ENCODE results near the gene FBLN1. TPM values are rescaled to one million over a fixed set of nuclear protein-coding genes. Genes with fewer than 3 reads are reported as not detected.

The FBLN1 gene
- total and polyA plus RNA-seq, 4 experiments from 2014 or later: not detected

GRCh38 chr22:45515676-45516075 lies 13.0 kb downstream of the FBLN1 start:
- H3K4me3 Mint-ChIP-seq: no peak overlapping the region
- Histone ChIP-seq H3K27me3 (ENCODE audit: insufficient read depth, low read length) (no peaks in the 10 kb centered on the region), H3K36me3 (ENCODE audit: insufficient read depth, low read length) (no peaks in the 10 kb centered on the region), H3K4me3 (ENCODE audit: low read length in 2 of 2) (no peak overlapping the region), H3K27ac (ENCODE audit: low read depth, low read length) (no peak overlapping the region), H3K4me1 (ENCODE audit: insufficient read depth, low read length) (no peaks in the 10 kb centered on the region), H3K9me3 (ENCODE audit: control insufficient read depth in 1 of 2, low read length in 2 of 2) (no peaks in the 10 kb centered on the region)
- no peaks in the 10 kb centered on the region for H3K36me3 Mint-ChIP-seq
- no peak for DNase-seq
- CTCF ChIA-PET (ENCODE audit: partially characterized antibody): no interaction called here
- no peaks in the 10 kb centered on the region for H3K4me1 Mint-ChIP-seq
- no peaks in the 10 kb centered on the region for H3K9me3 Mint-ChIP-seq
- peaks cover 4 to 11% of the 10 kb centered on the region in 2 donors for H3K27me3 Mint-ChIP-seq
- POLR2A ChIA-PET (ENCODE audit: partially characterized antibody): no interaction called here
- H3K27ac Mint-ChIP-seq: no peak overlapping the region
- intact Hi-C loops (cut with micrococcal nuclease): no loop called here

DNA sequence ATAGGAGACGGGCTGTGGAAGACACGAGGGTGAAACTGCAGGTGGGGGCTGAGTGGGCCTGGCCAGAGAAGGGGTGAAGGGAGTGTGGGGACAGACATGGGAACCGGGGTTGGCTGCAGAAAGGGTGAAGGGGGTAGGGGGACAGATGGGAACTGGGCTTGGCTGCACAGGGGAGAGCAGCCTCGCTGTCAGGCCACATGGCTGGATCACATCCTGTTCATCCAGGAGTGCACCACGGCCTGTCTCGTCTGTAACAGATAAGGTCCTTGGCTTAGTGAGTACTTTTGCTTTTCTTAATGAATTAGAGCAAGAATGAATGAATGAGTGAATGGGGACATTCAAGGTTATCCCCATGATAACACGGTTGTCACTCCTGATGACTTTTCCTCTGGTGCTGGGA lies 13.5 kb downstream of the FBLN1 start:
- Mint-ChIP-seq H3K4me1 (no peaks in the 10 kb centered on the region), H3K36me3 (no peaks in the 10 kb centered on the region), H3K4me3 (no peak overlapping the region), H3K27me3 (peaks cover 4 to 11% of the 10 kb centered on the region in 2 donors), H3K9me3 (no peaks in the 10 kb centered on the region), H3K27ac (no peak overlapping the region)
- ChIA-PET POLR2A (ENCODE audit: partially characterized antibody) (no interaction called here), CTCF (ENCODE audit: partially characterized antibody) (no interaction called here)
- intact Hi-C loops (cut with micrococcal nuclease): no loop called here
- Histone ChIP-seq H3K27ac (ENCODE audit: low read depth, low read length) (no peak overlapping the region), H3K4me3 (ENCODE audit: low read length in 2 of 2) (no peak overlapping the region), H3K36me3 (ENCODE audit: insufficient read depth, low read length) (no peaks in the 10 kb centered on the region), H3K4me1 (ENCODE audit: insufficient read depth, low read length) (no peaks in the 10 kb centered on the region), H3K27me3 (ENCODE audit: insufficient read depth, low read length) (no peaks in the 10 kb centered on the region), H3K9me3 (ENCODE audit: control insufficient read depth in 1 of 2, low read length in 2 of 2) (no peaks in the 10 kb centered on the region)
- no peak for DNase-seq

- CTCF ChIA-PET (ENCODE audit: partially characterized antibody): no interaction called here
- Histone ChIP-seq H3K9me3 (ENCODE audit: control insufficient read depth in 1 of 2, low read length in 2 of 2) (no peaks in the 10 kb centered on the region), H3K36me3 (ENCODE audit: insufficient read depth, low read length) (no peaks in the 10 kb centered on the region), H3K4me3 (ENCODE audit: low read length in 2 of 2) (no peak overlapping the region), H3K4me1 (ENCODE audit: insufficient read depth, low read length) (no peaks in the 10 kb centered on the region), H3K27ac (ENCODE audit: low read depth, low read length) (no peak overlapping the region), H3K27me3 (ENCODE audit: insufficient read depth, low read length) (no peaks in the 10 kb centered on the region)
- peaks cover 4 to 11% of the 10 kb centered on the region in 2 donors for H3K27me3 Mint-ChIP-seq
- POLR2A ChIA-PET (ENCODE audit: partially characterized antibody): no interaction called here
- no peak overlapping the region for H3K27ac Mint-ChIP-seq
- no peaks in the 10 kb centered on the region for H3K9me3 Mint-ChIP-seq
- H3K36me3 Mint-ChIP-seq: no peaks in the 10 kb centered on the region
- no peak overlapping the region for H3K4me3 Mint-ChIP-seq
- H3K4me1 Mint-ChIP-seq: no peaks in the 10 kb centered on the region
- intact Hi-C loops (cut with micrococcal nuclease): no loop called here
- no peak for DNase-seq
Measured at GRCh38 chr22:45516923-45517675, 14.4 kb downstream of the FBLN1 start.

- Histone ChIP-seq H3K27me3 (ENCODE audit: insufficient read depth, low read length) (no peaks in the 10 kb centered on the region), H3K9me3 (ENCODE audit: control insufficient read depth in 1 of 2, low read length in 2 of 2) (no peaks in the 10 kb centered on the region), H3K4me3 (ENCODE audit: low read length in 2 of 2) (no peak overlapping the region), H3K36me3 (ENCODE audit: insufficient read depth, low read length) (no peaks in the 10 kb centered on the region), H3K4me1 (ENCODE audit: insufficient read depth, low read length) (no peaks in the 10 kb centered on the region), H3K27ac (ENCODE audit: low read depth, low read length) (no peak overlapping the region)
- POLR2A ChIA-PET (ENCODE audit: partially characterized antibody): no interaction called here
- CTCF ChIA-PET (ENCODE audit: partially characterized antibody): no interaction called here
- no peak overlapping the region for H3K27ac Mint-ChIP-seq
- DNase-seq: no peak
- H3K9me3 Mint-ChIP-seq: no peaks in the 10 kb centered on the region
- H3K36me3 Mint-ChIP-seq: no peaks in the 10 kb centered on the region
- no peaks in the 10 kb centered on the region for H3K4me1 Mint-ChIP-seq
- no peak overlapping the region for H3K4me3 Mint-ChIP-seq
- peaks cover 4 to 11% of the 10 kb centered on the region in 2 donors for H3K27me3 Mint-ChIP-seq
- intact Hi-C loops (cut with micrococcal nuclease): no loop called here
Measured at GRCh38 chr22:45518136-45518535, 15.5 kb downstream of the FBLN1 start.

GRCh38 chr22:45518580-45518991 lies 15.9 kb downstream of the FBLN1 start:
- H3K4me1 ChIP-seq (ENCODE audit: insufficient read depth, low read length): no peaks in the 10 kb centered on the region
- H3K4me3 ChIP-seq (ENCODE audit: low read length in 2 of 2): no peak overlapping the region
- Mint-ChIP-seq H3K27me3 (peaks cover 1 to 8% of the 10 kb centered on the region in 2 donors), H3K4me1 (no peaks in the 10 kb centered on the region), H3K27ac (no peak overlapping the region), H3K36me3 (no peaks in the 10 kb centered on the region), H3K4me3 (no peak overlapping the region), H3K9me3 (no peaks in the 10 kb centered on the region)
- no peaks in the 10 kb centered on the region for H3K9me3 ChIP-seq (ENCODE audit: control insufficient read depth in 1 of 2, low read length in 2 of 2)
- ChIA-PET POLR2A (ENCODE audit: partially characterized antibody) (no interaction called here), CTCF (ENCODE audit: partially characterized antibody) (no interaction called here)
- H3K27ac ChIP-seq (ENCODE audit: low read depth, low read length): no peak overlapping the region
- intact Hi-C loops (cut with micrococcal nuclease): no loop called here
- DNase-seq: no peak
- H3K27me3 ChIP-seq (ENCODE audit: insufficient read depth, low read length): no peaks in the 10 kb centered on the region
- H3K36me3 ChIP-seq (ENCODE audit: insufficient read depth, low read length): no peaks in the 10 kb centered on the region

DNA sequence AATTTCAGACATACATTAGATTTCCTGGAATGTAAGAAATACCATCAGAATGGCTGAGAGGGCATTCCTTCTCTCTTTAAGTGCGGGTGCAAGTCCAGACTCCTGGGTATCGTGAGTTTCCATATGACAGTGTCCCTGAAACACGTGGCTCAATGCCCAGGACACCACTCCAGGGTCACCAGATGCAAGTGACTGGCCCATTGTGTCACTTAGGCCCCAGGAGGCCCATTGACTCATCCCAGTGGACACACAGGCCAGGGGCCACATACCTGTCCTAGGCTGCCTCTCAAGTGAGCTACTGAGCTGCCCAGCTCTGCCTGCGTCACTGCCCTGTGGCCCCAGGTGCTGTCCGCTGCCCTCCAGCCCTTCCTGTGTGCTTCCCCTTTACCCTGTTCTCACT lies 18.5 kb downstream of the FBLN1 start:
- Histone ChIP-seq H3K27me3 (ENCODE audit: insufficient read depth, low read length) (no peaks in the 10 kb centered on the region), H3K4me1 (ENCODE audit: insufficient read depth, low read length) (no peaks in the 10 kb centered on the region), H3K36me3 (ENCODE audit: insufficient read depth, low read length) (no peaks in the 10 kb centered on the region), H3K4me3 (ENCODE audit: low read length in 2 of 2) (no peak overlapping the region), H3K27ac (ENCODE audit: low read depth, low read length) (no peak overlapping the region), H3K9me3 (ENCODE audit: control insufficient read depth in 1 of 2, low read length in 2 of 2) (no peaks in the 10 kb centered on the region)
- DNase-seq: no peak
- Mint-ChIP-seq H3K36me3 (no peaks in the 10 kb centered on the region), H3K4me3 (no peak overlapping the region), H3K9me3 (no peaks in the 10 kb centered on the region), H3K4me1 (no peaks in the 10 kb centered on the region), H3K27ac (no peak overlapping the region), H3K27me3 (peaks cover 1 to 2% of the 10 kb centered on the region in 2 donors)
- ChIA-PET CTCF (ENCODE audit: partially characterized antibody) (no interaction called here), POLR2A (ENCODE audit: partially characterized antibody) (no interaction called here)
- intact Hi-C loops (cut with micrococcal nuclease): no loop called here

DNA sequence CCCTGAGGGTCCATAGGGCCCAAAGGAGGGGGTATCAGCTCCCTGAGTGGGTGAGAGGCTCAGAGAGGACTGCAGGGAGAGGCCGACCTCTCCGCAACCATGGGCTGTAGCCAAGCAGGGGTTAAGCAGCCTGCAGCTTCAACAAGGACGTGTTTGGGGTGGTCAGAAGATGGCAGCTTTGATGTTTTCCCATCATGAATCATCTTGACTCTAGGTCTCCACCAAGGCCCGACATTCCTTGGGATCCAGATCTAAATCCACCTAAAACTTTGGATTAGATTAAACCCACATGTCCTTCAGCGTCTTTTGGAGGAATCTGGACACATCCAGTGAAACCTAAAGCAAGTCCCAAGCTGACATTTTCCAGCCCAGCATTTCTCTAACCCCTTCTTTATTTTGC lies 19.8 kb downstream of the FBLN1 start:
- Mint-ChIP-seq H3K36me3 (no peaks in the 10 kb centered on the region), H3K4me1 (no peaks in the 10 kb centered on the region), H3K27ac (no peak overlapping the region), H3K4me3 (no peak overlapping the region), H3K27me3 (peaks cover 1 to 2% of the 10 kb centered on the region in 2 donors), H3K9me3 (no peaks in the 10 kb centered on the region)
- no peaks in the 10 kb centered on the region for H3K36me3 ChIP-seq (ENCODE audit: insufficient read depth, low read length)
- no peak overlapping the region for H3K4me3 ChIP-seq (ENCODE audit: low read length in 2 of 2)
- POLR2A ChIA-PET (ENCODE audit: partially characterized antibody): no interaction called here
- no peak overlapping the region for H3K27ac ChIP-seq (ENCODE audit: low read depth, low read length)
- CTCF ChIA-PET (ENCODE audit: partially characterized antibody): no interaction called here
- no peaks in the 10 kb centered on the region for H3K4me1 ChIP-seq (ENCODE audit: insufficient read depth, low read length)
- intact Hi-C loops (cut with micrococcal nuclease): no loop called here
- no peaks in the 10 kb centered on the region for H3K9me3 ChIP-seq (ENCODE audit: control insufficient read depth in 1 of 2, low read length in 2 of 2)
- no peaks in the 10 kb centered on the region for H3K27me3 ChIP-seq (ENCODE audit: insufficient read depth, low read length)
- no peak for DNase-seq

- Histone ChIP-seq H3K27ac (ENCODE audit: low read depth, low read length) (no peak overlapping the region), H3K4me3 (ENCODE audit: low read length in 2 of 2) (no peak overlapping the region), H3K9me3 (ENCODE audit: control insufficient read depth in 1 of 2, low read length in 2 of 2) (no peaks in the 10 kb centered on the region), H3K4me1 (ENCODE audit: insufficient read depth, low read length) (no peaks in the 10 kb centered on the region), H3K27me3 (ENCODE audit: insufficient read depth, low read length) (no peaks in the 10 kb centered on the region), H3K36me3 (ENCODE audit: insufficient read depth, low read length) (no peaks in the 10 kb centered on the region)
- ChIA-PET POLR2A (ENCODE audit: partially characterized antibody) (no interaction called here), CTCF (ENCODE audit: partially characterized antibody) (no interaction called here)
- DNase-seq: no peak
- Mint-ChIP-seq H3K27ac (no peak overlapping the region), H3K9me3 (no peaks in the 10 kb centered on the region), H3K36me3 (no peaks in the 10 kb centered on the region), H3K4me3 (no peak overlapping the region), H3K4me1 (no peaks in the 10 kb centered on the region), H3K27me3 (peaks cover 1 to 5% of the 10 kb centered on the region in 2 donors)
- intact Hi-C loops (cut with micrococcal nuclease): no loop called here
Measured at GRCh38 chr22:45524157-45524556, 21.5 kb downstream of the FBLN1 start.

All from CD4-positive, alpha-beta memory T cell (primary cell).